Measurements from ENCODE around the gene CDH22.

DNA sequence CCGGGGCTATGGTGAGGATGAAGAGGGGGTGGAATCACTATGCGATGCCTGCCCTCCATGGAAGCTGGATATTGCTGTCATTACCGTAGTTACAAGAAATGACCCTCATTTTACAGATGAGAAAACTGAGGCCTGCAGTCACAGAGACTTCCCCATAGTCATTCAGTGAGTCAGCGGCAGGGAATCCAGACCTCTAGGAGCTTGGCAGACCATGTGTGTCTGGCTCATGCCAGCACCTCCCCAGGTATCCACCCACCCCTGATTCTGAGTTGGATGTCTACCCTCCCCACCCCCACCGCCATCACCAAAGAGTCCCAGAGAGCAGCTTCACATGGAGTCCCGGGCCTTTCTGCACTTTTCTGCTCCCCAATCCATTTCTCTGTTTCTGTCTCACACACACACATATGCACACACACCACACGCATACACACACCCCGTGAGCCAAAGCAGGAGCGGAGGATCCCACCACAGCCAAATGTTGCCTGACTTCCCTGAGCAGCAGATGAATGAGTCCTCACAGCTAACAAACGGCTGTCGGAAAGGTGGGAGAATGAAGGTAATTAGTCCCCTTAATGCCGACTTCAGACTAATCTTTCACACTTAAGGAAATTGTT, 24.8 kb downstream of the CDH22 start:
- TF ChIP-seq, protein P1, sequence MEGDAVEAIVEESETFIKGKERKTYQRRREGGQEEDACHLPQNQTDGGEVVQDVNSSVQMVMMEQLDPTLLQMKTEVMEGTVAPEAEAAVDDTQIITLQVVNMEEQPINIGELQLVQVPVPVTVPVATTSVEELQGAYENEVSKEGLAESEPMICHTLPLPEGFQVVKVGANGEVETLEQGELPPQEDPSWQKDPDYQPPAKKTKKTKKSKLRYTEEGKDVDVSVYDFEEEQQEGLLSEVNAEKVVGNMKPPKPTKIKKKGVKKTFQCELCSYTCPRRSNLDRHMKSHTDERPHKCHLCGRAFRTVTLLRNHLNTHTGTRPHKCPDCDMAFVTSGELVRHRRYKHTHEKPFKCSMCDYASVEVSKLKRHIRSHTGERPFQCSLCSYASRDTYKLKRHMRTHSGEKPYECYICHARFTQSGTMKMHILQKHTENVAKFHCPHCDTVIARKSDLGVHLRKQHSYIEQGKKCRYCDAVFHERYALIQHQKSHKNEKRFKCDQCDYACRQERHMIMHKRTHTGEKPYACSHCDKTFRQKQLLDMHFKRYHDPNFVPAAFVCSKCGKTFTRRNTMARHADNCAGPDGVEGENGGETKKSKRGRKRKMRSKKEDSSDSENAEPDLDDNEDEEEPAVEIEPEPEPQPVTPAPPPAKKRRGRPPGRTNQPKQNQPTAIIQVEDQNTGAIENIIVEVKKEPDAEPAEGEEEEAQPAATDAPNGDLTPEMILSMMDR (IDR thresholded peaks at IDR 0.05; ENCODE audit: low read depth, low read length), result no peak
- TF ChIP-seq EZH2phosphoT487 (IDR thresholded peaks at IDR 0.05; ENCODE audit: low read depth), result no peak
